K562 (cell line): Measurements from ENCODE around the gene CLCN4. TPM values are rescaled to one million over a fixed set of nuclear protein-coding genes. Genes with fewer than 3 reads are reported as not detected.

Experiments used
- BRF1 ChIP-seq: IDR thresholded peaks from 3 replicates; pipeline ENCODE4 v1.6.1; 2011; ENCODE audit warnings: borderline replicate concordance, mild to moderate bottlenecking; ENCODE audit not compliant: insufficient read length; ENCODE audit errors: extremely low read depth
- CBX1 ChIP-seq: sonication (generic); IDR thresholded peaks from 2 replicates; pipeline ENCODE4 v1.6.1; 2016; ENCODE audit warnings: antibody characterized with exemption, low read depth, mild to moderate bottlenecking
- ESRRB ChIP-seq: fragments of 250-450 bp; sonication (Bioruptor Pico); IDR thresholded peaks from 2 replicates; pipeline ENCODE4 v1.5.0; 2020; ENCODE audit warnings: mild to moderate bottlenecking, moderate library complexity, borderline replicate concordance
- FOXK2 ChIP-seq, 2 experiments: fragments of 450-650 bp; IDR thresholded peaks in 1 of 2; conservative IDR thresholded peaks in 1 of 2; 2 replicates each; pipeline ENCODE4 v1.6.1; 2016; ENCODE audit warnings: low read depth in 2 of 2, mild to moderate bottlenecking in 1 of 2
- GMEB1 ChIP-seq: fragments of 250-450 bp; sonication (Bioruptor Pico); IDR thresholded peaks from 2 replicates; pipeline ENCODE4 v1.4.0; 2020; ENCODE audit warnings: mild to moderate bottlenecking
- HES1 ChIP-seq: fragments of 450-650 bp; IDR thresholded peaks from 2 replicates; pipeline ENCODE4 v1.6.1; 2016; ENCODE audit warnings: low read depth, mild to moderate bottlenecking, moderate library complexity
- MECOM ChIP-seq: fragments of 250-450 bp; sonication (Bioruptor Pico); IDR thresholded peaks from 2 replicates; pipeline ENCODE4 v1.8.0; 2022; ENCODE audit warnings: inconsistent platforms
- NKRF ChIP-seq: fragments of 450-650 bp; IDR thresholded peaks from 2 replicates; pipeline ENCODE4 v1.6.1; 2016; ENCODE audit warnings: borderline replicate concordance
- NR0B1 ChIP-seq: fragments of 450-650 bp; IDR thresholded peaks from one replicate; pipeline ENCODE4 v1.6.1; 2018; ENCODE audit warnings: mild to moderate bottlenecking, moderate library complexity; ENCODE audit not compliant: partially characterized antibody
- PTRF ChIP-seq: fragments of 450-650 bp; IDR thresholded peaks from 2 replicates; pipeline ENCODE4 v1.6.1; 2016; ENCODE audit warnings: mild to moderate bottlenecking, missing genetic modification characterization, missing compliant biosample characterization
- SETDB1 ChIP-seq: IDR thresholded peaks from one replicate; pipeline ENCODE4 v1.6.1; 2012; ENCODE audit warnings: low read length, control low read depth, inconsistent platforms
- SIX5 ChIP-seq, 2 experiments: IDR thresholded peaks; 2 replicates each; pipeline ENCODE4 v1.6.1; 2011; ENCODE audit warnings: low read length in 2 of 2, borderline replicate concordance in 1 of 2, low read depth in 1 of 2, mild to moderate bottlenecking in 1 of 2, moderate library complexity in 1 of 2; ENCODE audit not compliant: insufficient read depth in 1 of 2
- TBP ChIP-seq: optimal IDR thresholded peaks from 2 replicates; pipeline ENCODE3; 2011; ENCODE audit warnings: low read depth, low read length, improper control_type of control experiment
- TEAD4 ChIP-seq, 2 experiments: sonication (generic) in 1 of 2; formaldehyde crosslinking in 1 of 2; IDR thresholded peaks; 2 replicates each; pipeline versions ENCODE4 v1.6.1 to v1.8.0; 2012 to 2022; ENCODE audit warnings: borderline replicate concordance in 1 of 2, inconsistent platforms in 1 of 2, low read length in 1 of 2, mild to moderate bottlenecking in 1 of 2, missing genetic modification reagents in 1 of 2
- ZNF217 ChIP-seq: sonication (generic); formaldehyde crosslinking; IDR thresholded peaks from 2 replicates; pipeline ENCODE4 v1.8.0; 2022; ENCODE audit warnings: mild to moderate bottlenecking, missing genetic modification reagents
- ZNF224 ChIP-seq: sonication (generic); formaldehyde crosslinking; IDR thresholded peaks from 2 replicates; pipeline ENCODE4 v1.8.0; 2022; ENCODE audit warnings: mild to moderate bottlenecking, missing genetic modification reagents
- ZNF253 ChIP-seq: fragments of 250-450 bp; sonication (Bioruptor Pico); conservative IDR thresholded peaks from 2 replicates; pipeline ENCODE4 v1.6.1; 2021; ENCODE audit warnings: mild to moderate bottlenecking
- ZNF263 ChIP-seq: sonication (generic); formaldehyde crosslinking; IDR thresholded peaks from 2 replicates; pipeline ENCODE4 v1.8.0; 2022; ENCODE audit warnings: mild to moderate bottlenecking, missing genetic modification reagents, borderline replicate concordance
- ZNF3 ChIP-seq: fragments of 250-450 bp; sonication (Bioruptor Pico); IDR thresholded peaks from 2 replicates; pipeline ENCODE4 v1.5.0; 2021; ENCODE audit warnings: mild to moderate bottlenecking, moderate library complexity
- ZNF395 ChIP-seq: fragments of 200-800 bp; sonication (Bioruptor generic); IDR thresholded peaks from 2 replicates; pipeline ENCODE4 v1.6.1; 2017; ENCODE audit warnings: missing genetic modification characterization, missing compliant biosample characterization
- polyA plus RNA-seq, 8 experiments: library from polyadenylated mRNA; depleted of rRNA in 4 of 8; stranded (reverse) in 5 of 8; unstranded in 3 of 8; fragments of >200 nt; fragmentation: Nextera tagmentation in 2 of 8; fragmentation: Illumina TruSeq in 1 of 8; extraction: Ambion mirVana in 2 of 8; extraction: Trizol in 1 of 8; gene quantifications; 2 replicates each; pipeline versions ENCODE4 v1.2.1 to v1.2.3, GENCODE V29; 2011 to 2014; ENCODE audit warnings: inconsistent platforms in 1 of 8, missing spikeins in 1 of 8
- total RNA-seq, 7 experiments: library from RNA; depleted of rRNA in 6 of 7; stranded (reverse); fragments of >200 nt in 6 of 7; fragmentation: Illumina TruSeq in 2 of 7; extraction: Trizol in 2 of 7; gene quantifications; 2 replicates each; pipeline versions ENCODE4 v1.2.1 to v1.2.3, GENCODE V29; 2011 to 2021; ENCODE audit warnings: low replicate concordance in 1 of 7

Gene CLCN4
- total and polyA plus RNA-seq, 9 of the 15 experiments (the other 6 are each of a cell fraction or from before 2014, with no cell fraction given): 0.03 to 0.24 (median 0.10) TPM; not detected in 1

- TF ChIP-seq ZNF3 (no peak), BRF1 (no peak), PTRF (no peak), TBP (no peak), TEAD4 (IDR thresholded peaks at IDR 0.05; ENCODE audit: low read length) (peak; percentile 48), TEAD4 (CRISPR knock-in tag; IDR thresholded peaks at IDR 0.05; ENCODE audit: borderline replicate concordance) (no peak), ZNF217 (CRISPR knock-in tag) (no peak), ZNF263 (CRISPR knock-in tag) (no peak), FOXK2 (conservative IDR thresholded peaks at IDR 0.05 in 1 of 2, IDR thresholded peaks at IDR 0.05 in 1 of 2; ENCODE audit: low read depth in 2 of 2) (no peak), ZNF224 (CRISPR knock-in tag) (no peak), SETDB1 (no peak), ESRRB (CRISPR knock-in tag) (no peak), ZNF253 (CRISPR knock-in tag) (no peak), GMEB1 (CRISPR knock-in tag) (no peak), MECOM (no peak), HES1 (peak; percentile 56; the same call in 1 of the 2 replicates), CBX1 (no peak), NR0B1 (no peak), ZNF395 (CRISPR knock-in tag) (no peak), SIX5 (IDR thresholded peaks at IDR 0.05; ENCODE audit: borderline replicate concordance in 1 of 2, insufficient read depth in 1 of 2, low read depth in 1 of 2, low read length in 2 of 2) (no peak), NKRF (no peak)
Measured at GRCh38 chrX:10166248-10166716, 9.5 kb downstream of the CLCN4 start (continued).
